GM18870 (cell line): ENCODE results near the gene UBA1.
A peak's percentile ranks its signal among the peaks of the same experiment; 100 is the strongest.

ENCODE experiments used
- ATAC-seq: cut with Tn5 transposase; IDR thresholded peaks from one replicate; pipeline ENCODE4 v1.9.1; 2021; ENCODE audit warnings: moderate library complexity; ENCODE audit not compliant: unreplicated experiment

Gene UBA1

GRCh38 chrX:47193475-47194193 lies at the start of gene UBA1:
Gene UBA1, plus strand, starts transcription at chrX:47193829. Its CDS starts 4,974 bp downstream, at chrX:47198803.
- peak; percentile 84 for ATAC-seq

DNA sequence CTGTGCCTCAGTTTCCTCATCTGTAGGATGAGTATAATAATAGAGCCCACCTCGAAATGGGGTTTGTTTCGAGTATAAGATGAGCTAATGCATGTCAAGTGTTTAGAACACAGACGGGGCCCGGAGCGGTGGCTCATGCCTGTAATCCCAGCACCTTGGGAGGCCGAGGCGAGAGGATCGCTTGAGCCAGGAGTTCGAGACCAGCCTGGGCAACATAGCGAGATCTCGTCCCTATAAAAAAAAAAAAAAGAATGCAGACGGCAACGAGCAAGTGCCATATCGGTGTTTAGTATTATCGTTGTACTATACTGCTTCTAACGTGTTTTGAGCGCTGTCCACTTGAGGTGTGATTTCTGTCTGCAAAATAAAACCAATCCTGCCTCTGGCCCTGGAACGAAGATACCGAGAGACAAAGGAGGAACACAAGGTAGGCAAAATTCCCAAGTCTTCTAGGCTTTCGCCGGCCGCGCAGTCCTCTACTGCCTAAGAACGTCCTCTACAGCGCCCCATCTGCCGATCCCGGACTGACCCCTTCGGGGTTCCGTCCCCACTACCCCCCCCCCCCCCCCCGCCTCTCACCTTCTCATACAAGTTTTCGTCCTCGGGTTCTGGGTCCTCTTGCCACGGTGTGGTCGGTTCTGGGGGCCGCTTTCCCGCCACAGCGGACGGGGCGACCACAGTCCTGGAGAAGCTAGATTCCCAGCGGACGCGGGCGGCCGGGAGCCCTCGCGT lies 49.6 kb upstream of the UBA1 start:
- ATAC-seq, result peak; percentile 5

- ATAC-seq, result peak; percentile 69
Observed at GRCh38 chrX:47144626-47145394, 48.8 kb upstream of the UBA1 start, which contains the start of the genes NDUFB11 and RBM10. Gene NDUFB11, minus strand, starts transcription at chrX:47144702. Its CDS starts 23 bp downstream, at chrX:47144679. Gene RBM10, plus strand, starts transcription at chrX:47145221. Its CDS starts 2,261 bp downstream, at chrX:47147482.

GRCh38 chrX:47145395-47146120 lies 48.1 kb upstream of the UBA1 start:
- no peak for ATAC-seq

DNA sequence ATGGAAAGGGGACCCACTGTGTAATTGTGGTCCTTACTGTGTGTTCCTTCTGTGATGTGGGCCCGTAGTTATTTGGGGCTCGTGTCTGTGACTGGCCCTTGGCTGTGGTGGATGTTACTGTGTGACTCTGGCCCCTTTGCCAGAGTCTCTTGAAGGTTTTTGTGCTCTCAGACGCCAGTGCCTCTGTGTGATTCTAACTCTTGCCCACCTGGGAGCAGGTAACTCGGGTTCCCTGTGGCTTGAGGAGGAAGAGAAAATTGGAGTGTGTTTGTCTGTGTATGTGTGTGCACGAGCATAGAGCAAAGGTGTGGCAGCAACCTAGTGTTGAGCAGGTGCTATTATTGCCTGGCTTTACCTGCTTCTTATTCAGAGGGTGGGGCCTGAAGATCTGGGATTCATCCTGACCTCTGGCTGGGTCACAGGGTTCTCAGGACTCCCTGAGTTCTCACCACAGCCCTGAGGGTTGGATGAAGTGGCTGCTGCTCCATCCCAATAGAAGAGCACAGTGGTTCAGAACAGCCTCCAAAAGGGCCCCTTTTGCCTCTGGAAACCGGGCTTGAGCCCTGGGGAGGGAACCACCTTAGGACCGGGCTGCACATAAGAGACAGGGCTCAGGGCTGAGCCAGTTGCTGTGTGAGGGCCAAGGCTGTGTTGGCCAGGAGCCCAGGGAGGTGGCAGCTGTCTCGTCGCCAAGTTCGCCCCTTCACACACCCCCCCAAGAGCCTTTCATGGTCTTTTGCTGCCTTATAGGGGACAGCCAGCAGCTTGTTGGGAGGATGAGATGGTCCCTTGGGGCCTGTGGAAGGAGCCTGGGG lies 47.3 kb upstream of the UBA1 start:
- no peak for ATAC-seq

- ATAC-seq, result no peak
Observed at GRCh38 chrX:47146936-47147859, 46.4 kb upstream of the UBA1 start.

DNA sequence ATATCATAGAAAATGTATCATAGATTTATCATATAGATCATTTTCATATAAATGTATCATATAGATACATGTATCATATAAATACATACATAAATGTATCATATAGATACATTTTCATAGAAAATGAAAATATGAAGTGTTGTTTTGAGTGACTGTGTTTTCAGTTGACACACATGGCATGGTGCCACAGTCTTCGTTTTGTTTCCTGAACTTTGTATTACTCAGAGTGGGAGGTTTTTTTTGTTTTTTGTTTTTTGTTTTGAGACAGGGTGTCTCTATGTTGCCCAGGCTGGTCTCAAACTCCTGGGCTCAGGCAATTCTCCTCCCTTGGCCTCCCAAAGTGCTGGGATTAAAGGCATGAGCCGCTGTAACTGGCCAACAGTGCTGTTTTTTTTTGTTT lies 44.7 kb upstream of the UBA1 start:
- ATAC-seq, result no peak

GRCh38 chrX:47151435-47151834 lies 42.2 kb upstream of the UBA1 start:
- no peak for ATAC-seq

DNA sequence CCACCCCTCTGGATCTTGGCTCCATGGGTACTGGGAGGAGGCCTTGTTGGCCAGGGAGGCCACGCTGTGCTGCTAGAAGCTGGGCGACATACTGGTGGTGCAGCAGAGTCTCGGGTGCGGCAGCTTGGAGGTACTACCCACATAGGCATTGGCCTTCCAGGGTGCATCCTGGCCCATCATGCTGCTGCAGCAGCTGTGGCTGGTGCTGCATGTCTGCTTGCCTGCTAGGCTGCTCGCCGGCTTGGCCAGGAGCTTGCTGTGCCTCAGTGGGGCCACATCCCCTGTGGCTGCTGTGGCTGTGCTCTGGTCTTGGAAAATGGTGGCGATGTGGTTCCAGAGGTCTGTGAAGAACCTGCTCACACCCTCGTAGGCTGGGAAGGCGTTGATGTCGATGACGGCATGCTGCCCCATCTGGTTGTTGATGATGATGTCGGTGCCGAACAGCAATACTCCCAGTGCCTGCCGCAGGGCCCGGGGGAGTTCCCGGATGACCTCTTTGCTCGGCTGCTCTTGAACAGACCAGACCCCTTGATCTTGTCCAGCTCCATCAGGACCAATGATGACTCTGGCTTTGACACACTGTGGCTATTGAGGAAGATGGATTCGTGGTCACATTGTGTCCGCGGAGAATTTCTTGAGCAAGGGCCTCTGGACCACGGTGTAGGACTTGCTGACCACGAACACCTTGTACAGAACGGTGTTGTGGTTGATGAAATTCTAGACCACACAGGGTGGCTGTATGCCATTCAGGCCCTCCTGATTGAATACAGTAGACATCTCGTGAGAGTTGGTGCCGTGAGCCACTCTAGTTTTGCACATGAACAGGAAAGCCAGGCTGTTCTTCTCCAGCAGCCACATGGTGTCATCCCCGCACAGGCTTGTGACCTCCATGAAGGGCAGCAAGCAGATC lies 36.8 kb upstream of the UBA1 start:
- ATAC-seq, result no peak

DNA sequence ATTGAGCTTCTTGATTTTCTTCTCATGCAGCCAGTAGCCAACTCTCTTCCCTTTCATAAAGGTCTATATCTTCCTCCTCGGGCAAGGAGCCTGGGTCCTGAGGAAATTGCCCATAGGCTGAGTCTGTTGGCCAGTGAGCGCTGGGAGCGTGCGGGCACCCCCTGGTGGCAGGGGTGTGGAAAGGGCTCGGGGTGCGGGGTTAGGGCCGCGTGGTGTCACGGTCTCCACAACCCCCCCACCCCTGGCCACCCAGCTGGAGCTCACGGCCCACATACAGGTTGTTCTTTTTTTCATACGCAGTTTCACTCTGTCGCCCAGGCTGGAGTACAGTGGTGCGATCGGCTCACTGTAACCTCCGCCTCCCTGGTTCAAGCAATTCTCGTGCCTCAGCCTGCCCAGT lies 35.5 kb upstream of the UBA1 start:
- no peak for ATAC-seq

GRCh38 chrX:47158781-47159180 lies 34.8 kb upstream of the UBA1 start:
- no peak for ATAC-seq

GRCh38 chrX:47160781-47161180 lies 32.8 kb upstream of the UBA1 start:
- no peak for ATAC-seq

- ATAC-seq, result no peak
Observed at GRCh38 chrX:47162927-47163583, 30.6 kb upstream of the UBA1 start.

GRCh38 chrX:47164420-47164819 lies 29.2 kb upstream of the UBA1 start:
- ATAC-seq, result no peak

GRCh38 chrX:47166126-47166525 lies 27.5 kb upstream of the UBA1 start:
- no peak for ATAC-seq

DNA sequence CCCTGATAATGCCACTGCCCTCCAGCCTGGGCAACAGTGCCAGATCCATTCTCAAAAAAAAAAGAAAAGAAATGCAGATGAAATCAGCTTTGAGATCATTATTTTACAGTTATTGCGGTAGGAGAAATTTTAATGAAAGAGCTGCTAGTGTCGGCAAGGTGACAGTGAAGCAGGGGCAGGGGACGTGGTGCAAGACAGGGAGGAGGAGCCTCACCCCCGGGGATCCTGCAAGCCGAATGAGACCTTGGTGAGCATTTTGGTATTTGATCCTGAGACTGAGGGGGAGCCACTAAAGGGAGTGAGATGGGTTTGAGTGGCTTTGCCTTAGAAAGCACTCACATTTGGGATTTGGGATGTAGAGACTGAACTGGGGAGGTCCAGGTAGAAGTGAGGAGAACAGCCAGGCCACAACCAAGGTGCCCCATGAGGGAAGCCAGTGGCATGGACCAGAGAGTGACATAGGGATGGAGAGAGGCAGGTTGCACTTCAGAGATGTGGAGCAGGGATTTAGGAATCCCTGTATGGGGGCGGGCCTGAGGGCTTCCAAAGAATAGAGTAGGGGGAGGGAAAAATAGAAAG lies 25.0 kb upstream of the UBA1 start:
- ATAC-seq, result no peak

DNA sequence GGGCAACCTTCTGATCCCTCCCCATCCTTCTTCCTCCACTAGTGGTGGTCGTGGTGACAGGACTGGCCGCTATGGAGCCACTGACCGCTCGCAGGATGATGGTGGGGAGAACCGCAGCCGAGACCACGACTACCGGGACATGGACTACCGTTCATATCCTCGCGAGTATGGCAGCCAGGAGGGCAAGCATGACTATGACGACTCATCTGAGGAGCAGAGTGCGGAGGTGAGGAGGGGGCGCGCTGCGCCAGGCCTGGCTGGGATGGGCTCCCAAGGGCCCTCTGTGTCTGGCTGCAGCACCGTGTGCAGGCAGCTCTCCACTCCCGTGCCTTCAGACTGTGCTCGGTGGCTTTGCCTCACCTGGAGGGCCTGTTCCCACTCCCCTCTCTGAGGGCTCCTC lies 24.4 kb upstream of the UBA1 start:
- ATAC-seq, result no peak
